Measurements from ENCODE around the gene EMP3.
"Not testable (repeated sequence)": the region's sequence is repeated elsewhere in the genome, so short reads cannot be mapped to it uniquely, and the experiment has no call there.

Gene EMP3

GRCh38 chr19:48371367-48371766 lies 46.0 kb downstream of the EMP3 start:
- no peak for DNase-seq (ENCODE audit: low read depth in 1 of 2, low spot score in 1 of 2)

DNA sequence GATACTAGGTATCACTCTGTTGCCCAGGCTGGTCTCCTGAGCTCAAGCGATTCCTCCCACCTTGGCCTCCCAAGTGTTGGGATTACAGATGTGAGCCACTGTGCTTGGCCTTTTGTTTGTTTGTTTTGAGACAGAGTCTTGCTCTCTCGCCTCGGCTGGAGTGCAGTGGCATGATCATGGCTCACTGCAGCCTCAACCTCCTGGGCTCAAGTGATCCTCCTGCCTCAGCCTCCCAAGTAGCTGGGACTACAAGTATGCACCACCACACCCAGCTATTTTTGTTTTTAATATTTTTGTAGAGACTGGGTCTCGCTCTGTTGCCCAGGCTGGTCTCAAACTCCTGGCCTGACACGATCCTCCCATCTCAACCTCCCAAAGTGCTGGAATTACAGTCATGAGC lies 46.4 kb downstream of the EMP3 start:
- not testable (repeated sequence) for DNase-seq (ENCODE audit: low read depth in 1 of 2, low spot score in 1 of 2)

GRCh38 chr19:48372904-48373303 lies 47.6 kb downstream of the EMP3 start:
- DNase-seq (ENCODE audit: low read depth in 1 of 2, low spot score in 1 of 2): no peak

- DNase-seq (ENCODE audit: low read depth in 1 of 2, low spot score in 1 of 2): no peak
Measured at GRCh38 chr19:48373567-48373966, 48.2 kb downstream of the EMP3 start.

DNA sequence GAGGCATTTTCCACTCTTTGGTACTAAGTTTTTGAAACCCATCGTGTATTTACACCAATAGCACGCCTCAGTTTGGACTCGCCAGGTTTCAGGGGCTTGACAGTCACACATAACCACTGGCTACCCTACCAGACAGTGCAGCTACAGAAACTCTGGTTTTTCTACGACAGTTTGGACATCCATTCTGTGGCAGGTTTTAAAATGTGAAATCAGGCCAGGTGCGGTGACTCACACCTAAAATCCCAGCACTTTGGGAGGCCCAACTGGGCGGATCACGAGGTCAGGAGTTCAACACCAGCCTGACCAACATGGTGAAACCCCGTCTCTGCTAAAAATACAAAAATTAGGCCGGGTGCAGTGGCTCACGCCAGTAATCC lies 52.8 kb downstream of the EMP3 start:
- no peak for DNase-seq (ENCODE audit: low read depth in 1 of 2, low spot score in 1 of 2)

GRCh38 chr19:48379058-48379457 lies 53.7 kb downstream of the EMP3 start:
- no peak for DNase-seq (ENCODE audit: low read depth in 1 of 2, low spot score in 1 of 2)

Data from activated T-helper 1 cell treated with anti-CD3 and anti-CD28 coated beads, Interleukin-2, amount 50 U/mL, for 16 hours (primary cell).